Uterus (tissue), 2 donors: ENCODE data around the gene MCRIP1.

ENCODE experiments used
- CTCF ChIP-seq, 4 experiments: fragments of 200-600 bp in 2 of 4; fragments of 450-650 bp in 2 of 4; sonication (generic) in 2 of 4; IDR thresholded peaks; one replicate each; pipeline ENCODE4 v1.5.1; 2016 to 2019; ENCODE audit warnings: antibody characterized with exemption in 4 of 4, mild to moderate bottlenecking in 2 of 4, moderate library complexity in 1 of 4
- POLR2A ChIP-seq, 2 donors: fragments of 450-650 bp; IDR thresholded peaks; one replicate each; pipeline ENCODE4 v1.6.1; 2016; ENCODE audit warnings: antibody characterized with exemption in 2 of 2, mild to moderate bottlenecking in 1 of 2, moderate library complexity in 1 of 2

GRCh38 chr17:81863833-81864768 lies 31.0 kb upstream of the MCRIP1 start:
- no peak for TF ChIP-seq POLR2A (IDR thresholded peaks at IDR 0.05)
- TF ChIP-seq CTCF (IDR thresholded peaks at IDR 0.05): no peak
